HG03064 (cell line): Measurements from ENCODE around the gene LDLRAD3.

ENCODE experiments used
- ATAC-seq: cut with Tn5 transposase; IDR thresholded peaks from one replicate; pipeline ENCODE4 v1.9.1; 2021; ENCODE audit warnings: low read depth; ENCODE audit not compliant: unreplicated experiment

The LDLRAD3 gene

GRCh38 chr11:36066891-36067290 lies 123.0 kb downstream of the LDLRAD3 start:
- no peak for ATAC-seq

- ATAC-seq = no peak
These were observed 125.8 kb downstream of the LDLRAD3 start for GRCh38 chr11:36069576-36070212.

GRCh38 chr11:36070213-36070953 lies 126.5 kb downstream of the LDLRAD3 start:
- ATAC-seq = no peak

DNA sequence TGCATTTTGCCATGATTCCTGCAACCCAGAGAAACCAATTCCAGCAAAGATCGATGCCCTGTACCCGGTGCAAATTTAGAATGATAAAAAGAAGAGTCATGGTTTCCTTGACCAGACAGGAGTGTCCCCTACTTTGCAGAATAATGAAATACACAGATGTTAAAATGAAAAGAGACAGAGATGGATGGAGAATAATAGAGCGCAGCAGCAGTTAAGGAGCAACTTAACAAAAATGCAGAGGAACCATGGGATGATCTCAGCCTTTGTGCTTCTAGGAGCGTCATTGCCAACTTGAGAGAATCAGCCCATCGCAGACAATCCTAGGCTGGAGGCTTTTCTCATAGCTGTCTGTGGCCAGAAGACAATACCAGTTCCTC lies 127.1 kb downstream of the LDLRAD3 start:
- no peak for ATAC-seq

DNA sequence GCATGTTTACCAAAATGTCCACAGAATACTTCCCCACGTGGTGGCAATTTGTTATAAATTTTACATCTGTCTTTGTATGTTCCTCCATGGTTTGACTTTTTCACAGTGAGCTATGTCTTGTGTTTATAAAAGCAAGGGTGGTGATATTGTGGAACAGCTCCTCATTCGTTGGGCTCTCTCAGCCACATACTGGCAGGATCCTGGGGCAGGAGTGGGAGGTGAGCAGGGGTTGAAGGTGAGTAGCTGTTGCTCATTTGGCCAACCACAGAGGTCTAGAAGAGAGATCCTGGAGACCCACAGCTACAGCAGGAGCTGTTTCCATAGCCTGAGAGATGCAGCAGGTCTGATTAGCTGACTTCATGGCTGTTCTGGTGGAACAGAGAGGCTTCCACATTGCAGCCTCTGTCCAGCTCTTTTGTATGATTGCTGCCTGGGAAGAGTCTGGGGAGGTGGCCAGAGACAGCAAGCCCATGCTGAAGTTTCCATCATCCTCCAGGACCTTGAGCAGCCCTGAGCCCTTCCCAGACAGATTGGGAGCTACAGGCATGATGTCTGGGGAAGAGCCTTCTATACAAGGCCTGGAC lies 128.1 kb downstream of the LDLRAD3 start:
- no peak for ATAC-seq

GRCh38 chr11:36073411-36074203 lies 129.7 kb downstream of the LDLRAD3 start:
- ATAC-seq = no peak

GRCh38 chr11:36074941-36075431 lies 131.1 kb downstream of the LDLRAD3 start:
- ATAC-seq = no peak

DNA sequence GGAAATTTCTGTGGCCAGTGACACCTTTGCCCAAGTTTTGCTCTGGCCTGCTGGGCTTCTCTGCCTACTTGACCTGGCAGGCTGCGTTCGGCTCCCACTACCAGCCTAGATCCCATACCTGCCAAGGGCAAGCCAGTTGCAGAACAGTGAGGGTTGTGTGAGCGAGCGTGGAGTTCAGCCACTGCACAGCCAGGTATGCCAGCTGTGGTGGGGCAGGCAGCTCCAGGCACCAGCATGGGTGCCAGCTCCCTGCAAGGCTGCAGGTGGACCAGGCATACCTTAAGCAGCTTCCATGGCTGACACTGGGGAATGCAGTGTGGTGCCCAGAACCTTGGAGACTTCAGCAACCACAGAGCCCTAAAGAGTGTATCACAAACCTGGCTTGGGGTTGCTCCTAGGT lies 133.5 kb downstream of the LDLRAD3 start:
- ATAC-seq = no peak

DNA sequence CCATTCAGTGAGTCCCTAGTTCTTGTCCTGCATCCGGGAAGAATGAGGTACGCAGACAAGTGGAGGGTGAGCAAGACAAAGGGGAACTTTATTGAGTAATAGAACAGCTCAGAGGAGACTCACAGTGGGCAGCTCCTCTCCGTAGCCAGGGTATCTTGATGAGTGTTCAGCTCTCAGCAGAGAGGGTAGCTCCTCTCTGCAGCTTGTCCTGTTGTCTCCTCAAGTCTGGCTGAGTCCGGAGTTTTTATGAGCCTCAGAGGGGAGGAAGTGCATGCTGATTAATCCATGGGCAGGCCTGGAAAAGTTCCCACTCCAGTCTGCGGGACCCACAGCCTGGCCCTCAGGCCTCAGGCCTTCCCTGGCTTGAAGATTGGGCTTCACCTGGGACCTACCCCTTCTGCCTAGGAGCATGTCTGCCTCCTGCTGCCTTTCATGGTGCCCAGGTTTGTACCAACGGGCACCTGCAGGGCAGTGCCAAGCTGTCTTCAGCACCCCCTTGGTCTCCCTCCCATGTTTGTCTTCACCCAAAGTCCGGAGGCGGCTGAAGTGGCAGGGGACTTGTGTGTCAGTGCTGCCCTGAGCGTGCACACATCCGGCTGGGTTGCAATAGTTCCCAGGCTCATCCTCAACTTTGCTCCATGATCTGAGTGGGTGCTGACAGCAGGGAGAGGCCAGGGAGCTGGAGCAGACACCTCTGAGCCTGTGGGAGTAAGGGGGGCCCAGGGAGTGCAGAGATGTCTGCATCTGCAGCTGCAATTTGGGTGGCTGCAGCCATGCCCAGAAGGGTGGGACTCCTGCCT lies 134.2 kb downstream of the LDLRAD3 start:
- no peak for ATAC-seq

- ATAC-seq = no peak
These were observed 134.8 kb downstream of the LDLRAD3 start for GRCh38 chr11:36078686-36079055.

- ATAC-seq = no peak
These were observed 136.2 kb downstream of the LDLRAD3 start for GRCh38 chr11:36079878-36080675.

- ATAC-seq = no peak
These were observed 137.5 kb downstream of the LDLRAD3 start for GRCh38 chr11:36081274-36081945.

DNA sequence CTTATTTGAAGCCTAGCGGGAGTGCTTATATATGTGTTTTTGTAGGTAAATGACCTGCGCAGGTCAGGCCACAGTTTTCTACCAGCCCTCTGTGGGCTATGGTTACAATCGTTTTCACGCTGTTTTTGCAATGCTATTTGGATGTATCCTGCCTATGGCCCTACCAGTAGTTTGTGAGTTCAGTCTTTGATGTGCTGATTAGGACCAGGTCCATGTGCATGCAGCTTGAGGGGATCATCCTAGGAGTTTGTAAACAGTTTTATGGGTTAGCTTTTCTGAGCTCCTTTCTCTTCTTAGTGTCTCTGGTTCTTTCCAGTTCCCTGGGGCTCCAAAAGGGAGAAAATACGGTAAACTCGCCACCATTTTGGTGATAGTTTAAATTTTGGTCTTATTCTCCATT lies 142.5 kb downstream of the LDLRAD3 start:
- ATAC-seq = no peak

DNA sequence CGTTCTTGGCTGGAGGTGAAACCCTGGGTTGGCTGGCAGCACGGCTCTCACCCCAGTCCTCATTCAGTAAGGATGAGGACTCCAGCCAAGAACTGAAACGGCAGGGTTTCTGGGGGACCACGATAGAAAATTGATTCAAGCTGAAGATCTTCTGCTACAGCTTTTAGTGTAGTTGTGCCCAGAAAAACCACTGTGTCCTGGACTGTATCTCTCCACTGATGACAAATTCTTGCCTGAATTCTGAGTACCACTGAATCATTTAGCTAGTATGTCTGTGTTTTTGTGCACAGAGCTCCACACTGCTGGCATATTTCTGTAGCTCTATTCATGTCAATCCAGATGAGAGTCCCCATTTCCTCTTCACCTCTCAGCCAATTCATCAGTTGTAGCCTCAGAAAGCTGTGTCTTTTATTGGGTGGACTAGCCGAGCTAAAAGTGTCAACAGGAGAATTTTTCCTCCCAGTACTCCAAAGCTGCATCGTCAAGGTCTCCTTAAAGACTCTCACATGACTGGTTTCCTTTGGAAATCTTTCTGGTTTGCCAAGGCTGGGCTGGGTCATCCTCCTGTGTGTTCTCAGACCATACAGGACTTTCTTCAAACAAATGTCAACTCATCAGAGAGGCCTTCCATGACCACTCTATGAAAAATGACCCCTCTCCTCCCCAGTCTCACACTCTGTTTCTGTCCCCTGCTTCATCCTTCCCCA lies 144.6 kb downstream of the LDLRAD3 start:
- no peak for ATAC-seq

GRCh38 chr11:36089920-36090319 lies 146.1 kb downstream of the LDLRAD3 start:
- no peak for ATAC-seq

DNA sequence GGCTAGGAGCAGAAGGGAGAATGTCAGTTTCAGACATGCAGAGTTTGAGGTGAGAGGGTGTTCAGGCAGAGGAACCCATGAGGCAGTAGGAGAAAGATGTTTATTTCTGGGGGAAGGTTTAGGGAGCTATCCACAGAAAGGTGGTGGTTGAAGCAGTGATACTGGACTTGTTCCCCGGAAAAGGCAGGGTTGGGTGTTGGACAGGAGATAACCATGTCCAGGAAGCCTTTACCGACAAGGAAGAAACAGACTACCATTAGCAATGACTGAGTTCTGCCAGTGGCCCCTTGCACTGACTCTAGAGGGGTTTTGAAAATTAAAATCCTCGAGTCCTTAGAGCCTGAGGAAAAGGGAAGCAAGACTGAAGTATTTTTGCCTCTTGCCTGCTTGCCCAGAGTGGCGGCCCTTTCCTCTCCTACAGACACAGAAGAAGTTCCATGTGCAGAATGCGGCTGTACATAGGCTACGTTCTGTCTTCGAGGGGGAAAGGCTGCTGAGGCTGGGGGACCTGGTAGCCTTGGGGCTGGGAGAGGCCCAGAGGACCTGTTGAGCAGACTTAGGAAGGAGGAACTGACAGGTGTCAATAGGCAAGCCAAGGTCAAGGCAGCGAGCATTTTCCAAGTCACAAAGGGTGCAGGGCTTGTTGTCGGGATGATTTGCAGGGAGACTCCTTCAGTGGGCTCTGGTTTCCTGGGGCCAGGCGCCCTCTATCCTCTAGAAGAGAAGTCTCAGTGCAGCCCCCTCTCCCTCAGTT lies 146.7 kb downstream of the LDLRAD3 start:
- no peak for ATAC-seq

DNA sequence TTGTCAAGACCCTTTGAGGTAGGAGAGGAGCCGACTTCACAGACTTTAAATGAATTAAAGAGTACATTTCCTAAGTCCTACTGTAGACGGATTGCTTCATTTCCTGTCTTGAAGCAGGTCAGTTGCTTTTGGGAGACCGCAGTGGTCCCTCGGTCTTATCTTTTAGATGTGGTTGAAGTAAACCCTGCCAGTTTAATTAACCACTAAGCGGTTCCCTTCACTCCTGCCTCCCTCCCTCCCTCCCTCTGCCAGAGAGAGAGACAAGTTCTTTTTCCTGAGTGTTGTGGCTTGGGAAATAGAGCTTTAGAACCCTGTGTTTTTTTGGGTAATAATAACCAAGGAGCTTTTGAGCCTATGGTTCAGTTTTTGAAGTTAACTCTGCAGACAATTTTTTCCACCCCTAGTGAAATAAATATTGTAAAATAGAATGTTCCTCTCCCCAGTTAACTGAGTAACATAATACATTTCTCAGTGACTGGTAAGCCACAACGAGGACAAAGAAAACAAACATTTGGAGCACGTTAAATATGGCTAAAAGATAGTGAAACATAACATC lies 147.5 kb downstream of the LDLRAD3 start:
- no peak for ATAC-seq
